HEK293 (cell line): Measurements from ENCODE around the gene NECTIN2.

Experiments
- CTCF ChIA-PET: fragments of 350-600 bp; formaldehyde crosslinking; extraction: SDS; loops from one replicate; lab custom pipeline; 2021; ENCODE audit warnings: antibody characterized with exemption; lab: Yijun Ruan, JAX
- POLR2A ChIA-PET: fragments of 300-600 bp; formaldehyde crosslinking; extraction: SDS; loops from one replicate; lab custom pipeline; 2020; ENCODE audit warnings: antibody characterized with exemption, inconsistent platforms; lab: Yijun Ruan, JAX
- H3K27ac ChIP-seq: fragments of 200-500 bp; sonication (Bioruptor generic); 2 replicates; pipeline ENCODE4 v1.5.1; 2014; ENCODE audit warnings: low read depth, low read length, control low read depth, inconsistent platforms; ENCODE audit errors: extremely low read depth
- H3K36me3 ChIP-seq, 2 experiments: fragments of 200-500 bp in 1 of 2; sonication (Bioruptor generic) in 1 of 2; 1 replicate in 1 of 2; 2 replicates in 1 of 2; pipeline ENCODE4 v1.5.1; 2014 to 2017; ENCODE audit warnings: inconsistent platforms in 2 of 2, low read length in 2 of 2; ENCODE audit not compliant: control insufficient read depth in 2 of 2, insufficient read depth in 1 of 2
- H3K4me1 ChIP-seq: fragments of 200-500 bp; sonication (Bioruptor generic); 2 replicates; pipeline ENCODE4 v1.5.1; 2014; ENCODE audit warnings: mild to moderate bottlenecking, low read length, inconsistent platforms; ENCODE audit not compliant: control insufficient read depth, insufficient read depth
- H3K4me3 ChIP-seq: 2 replicates; pipeline ENCODE4 v1.5.1; 2011; ENCODE audit warnings: low read depth, mild to moderate bottlenecking, control low read depth, low read length, moderate library complexity
- H3K9me3 ChIP-seq: fragments of 200-500 bp; sonication (Bioruptor generic); 2 replicates; pipeline ENCODE4 v1.5.1; 2014; ENCODE audit warnings: low read depth, low read length, inconsistent platforms; ENCODE audit not compliant: control insufficient read depth, insufficient read depth
- MYNN ChIP-seq: fragments of 450-650 bp; formaldehyde crosslinking; IDR thresholded peaks from 2 replicates; pipeline ENCODE4 v1.5.1; 2016; ENCODE audit warnings: missing biosample characterization, missing genetic modification characterization, borderline replicate concordance
- PRDM1 ChIP-seq: fragments of 450-650 bp; formaldehyde crosslinking; IDR thresholded peaks from 2 replicates; pipeline ENCODE4; 2016; ENCODE audit warnings: missing biosample characterization, missing genetic modification characterization
- RBAK ChIP-seq: fragments of 450-650 bp; formaldehyde crosslinking; IDR thresholded peaks from 2 replicates; pipeline ENCODE4 v1.5.1; 2016; ENCODE audit warnings: missing biosample characterization, missing genetic modification characterization
- SALL2 ChIP-seq: fragments of 450-650 bp; formaldehyde crosslinking; IDR thresholded peaks from 2 replicates; pipeline ENCODE4 v1.5.0; 2017; ENCODE audit warnings: missing biosample characterization, mild to moderate bottlenecking, missing genetic modification characterization, borderline replicate concordance
- SCRT2 ChIP-seq: fragments of 450-650 bp; formaldehyde crosslinking; IDR thresholded peaks from 2 replicates; pipeline ENCODE4 v1.5.1; 2016; ENCODE audit warnings: missing biosample characterization, missing genetic modification characterization
- WT1 ChIP-seq: fragments of 450-650 bp; formaldehyde crosslinking; IDR thresholded peaks from 2 replicates; pipeline ENCODE4 v1.5.1; 2016; ENCODE audit warnings: missing biosample characterization, missing genetic modification characterization
- ZBTB48 ChIP-seq: fragments of 450-650 bp; formaldehyde crosslinking; IDR thresholded peaks from 2 replicates; pipeline ENCODE4 v1.5.1; 2016; ENCODE audit warnings: missing biosample characterization, missing genetic modification characterization
- ZIC2 ChIP-seq: fragments of 450-650 bp; formaldehyde crosslinking; IDR thresholded peaks from 2 replicates; pipeline ENCODE4 v1.5.1; 2016; ENCODE audit warnings: missing biosample characterization, missing genetic modification characterization
- ZNF121 ChIP-seq: fragments of 450-650 bp; formaldehyde crosslinking; IDR thresholded peaks from 2 replicates; pipeline ENCODE4 v1.5.1; 2016; ENCODE audit warnings: missing biosample characterization, missing genetic modification characterization
- ZNF248 ChIP-seq: fragments of 450-650 bp; formaldehyde crosslinking; IDR thresholded peaks from 2 replicates; pipeline ENCODE4 v1.5.1; 2017; ENCODE audit warnings: missing biosample characterization, missing genetic modification characterization
- ZNF350 ChIP-seq: fragments of 450-650 bp; formaldehyde crosslinking; IDR thresholded peaks from 2 replicates; pipeline ENCODE4 v1.5.0; 2017; ENCODE audit warnings: missing biosample characterization, mild to moderate bottlenecking, missing genetic modification characterization
- ZNF560 ChIP-seq: fragments of 450-650 bp; formaldehyde crosslinking; IDR thresholded peaks from 2 replicates; pipeline ENCODE4 v1.5.1; 2017; ENCODE audit warnings: missing biosample characterization, missing genetic modification characterization, borderline replicate concordance
- ZNF596 ChIP-seq: fragments of 450-650 bp; IDR thresholded peaks from 2 replicates; pipeline ENCODE4 v1.5.0; 2018; ENCODE audit warnings: missing biosample characterization, mild to moderate bottlenecking, missing genetic modification characterization, moderate library complexity
- ZNF623 ChIP-seq: fragments of 450-650 bp; formaldehyde crosslinking; IDR thresholded peaks from 2 replicates; pipeline ENCODE4 v1.5.1; 2016; ENCODE audit warnings: missing biosample characterization, missing genetic modification characterization
- TF ChIP-seq, protein P1 (sequence below): fragments of 450-650 bp; formaldehyde crosslinking; IDR thresholded peaks from 2 replicates; pipeline ENCODE4 v1.5.1; 2016; ENCODE audit warnings: missing biosample characterization, missing genetic modification characterization
- TF ChIP-seq, protein P2 (sequence below): fragments of 450-650 bp; formaldehyde crosslinking; IDR thresholded peaks from 2 replicates; pipeline ENCODE4 v1.5.1; 2017; ENCODE audit warnings: missing biosample characterization, missing genetic modification characterization
- TF ChIP-seq, protein P3 (sequence below): fragments of 450-650 bp; formaldehyde crosslinking; IDR thresholded peaks from 2 replicates; pipeline ENCODE4 v1.5.1; 2016; ENCODE audit warnings: missing biosample characterization, missing genetic modification characterization
- TF ChIP-seq, protein P4 (sequence below): fragments of 450-650 bp; formaldehyde crosslinking; conservative IDR thresholded peaks from 2 replicates; pipeline ENCODE4 v1.5.1; 2016; ENCODE audit warnings: low read depth, missing biosample characterization, missing genetic modification characterization
- TF ChIP-seq, protein P5 (sequence below): fragments of 450-650 bp; formaldehyde crosslinking; IDR thresholded peaks from 2 replicates; pipeline ENCODE4 v1.5.1; 2016; ENCODE audit warnings: missing biosample characterization, missing genetic modification characterization

Gene NECTIN2

DNA sequence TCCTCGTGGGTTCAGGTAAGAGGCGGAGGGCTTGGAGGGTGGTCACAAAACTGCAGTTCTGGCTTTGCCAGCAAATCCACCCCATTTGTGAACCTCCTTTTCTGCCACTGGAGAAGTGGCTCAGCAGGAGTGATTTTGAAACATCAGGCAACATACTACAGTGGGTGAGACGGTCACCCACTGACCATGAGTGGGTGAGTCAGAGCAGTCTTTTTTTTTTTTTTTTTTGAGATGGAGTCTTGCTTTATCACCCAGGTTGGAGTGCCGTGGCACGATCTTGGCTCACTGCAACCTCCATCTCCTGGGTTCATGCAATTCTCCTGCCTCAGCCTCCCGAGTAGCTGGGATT, 47.9 kb downstream of the NECTIN2 start:
- Histone ChIP-seq H3K4me1 (peaks cover 6% of the 10 kb centered on the region), H3K9me3 (no peaks in the 10 kb centered on the region), H3K4me3 (no peak overlapping the region), H3K27ac (no peak overlapping the region)
- ChIA-PET CTCF (interaction anchor here (0.6 to 2.7 kb wide), 4 partner anchors 11 to 1431 kb away, joined by 3 to 17 read pairs (median 5); partner anchors contain the start of genes APOE and NECTIN2), POLR2A (interaction anchor here (0.6 kb wide), 1 partner anchor 176 kb away, joined by 3 read pairs; no protein-coding TSS in a partner anchor)
- TF ChIP-seq ZIC2 (no peak), ZNF623 (tag by site-specific recombination) (no peak), ZNF121 (tag by site-specific recombination) (no peak), PRDM1 (tag by site-specific recombination) (no peak)
- TF ChIP-seq, protein P1, sequence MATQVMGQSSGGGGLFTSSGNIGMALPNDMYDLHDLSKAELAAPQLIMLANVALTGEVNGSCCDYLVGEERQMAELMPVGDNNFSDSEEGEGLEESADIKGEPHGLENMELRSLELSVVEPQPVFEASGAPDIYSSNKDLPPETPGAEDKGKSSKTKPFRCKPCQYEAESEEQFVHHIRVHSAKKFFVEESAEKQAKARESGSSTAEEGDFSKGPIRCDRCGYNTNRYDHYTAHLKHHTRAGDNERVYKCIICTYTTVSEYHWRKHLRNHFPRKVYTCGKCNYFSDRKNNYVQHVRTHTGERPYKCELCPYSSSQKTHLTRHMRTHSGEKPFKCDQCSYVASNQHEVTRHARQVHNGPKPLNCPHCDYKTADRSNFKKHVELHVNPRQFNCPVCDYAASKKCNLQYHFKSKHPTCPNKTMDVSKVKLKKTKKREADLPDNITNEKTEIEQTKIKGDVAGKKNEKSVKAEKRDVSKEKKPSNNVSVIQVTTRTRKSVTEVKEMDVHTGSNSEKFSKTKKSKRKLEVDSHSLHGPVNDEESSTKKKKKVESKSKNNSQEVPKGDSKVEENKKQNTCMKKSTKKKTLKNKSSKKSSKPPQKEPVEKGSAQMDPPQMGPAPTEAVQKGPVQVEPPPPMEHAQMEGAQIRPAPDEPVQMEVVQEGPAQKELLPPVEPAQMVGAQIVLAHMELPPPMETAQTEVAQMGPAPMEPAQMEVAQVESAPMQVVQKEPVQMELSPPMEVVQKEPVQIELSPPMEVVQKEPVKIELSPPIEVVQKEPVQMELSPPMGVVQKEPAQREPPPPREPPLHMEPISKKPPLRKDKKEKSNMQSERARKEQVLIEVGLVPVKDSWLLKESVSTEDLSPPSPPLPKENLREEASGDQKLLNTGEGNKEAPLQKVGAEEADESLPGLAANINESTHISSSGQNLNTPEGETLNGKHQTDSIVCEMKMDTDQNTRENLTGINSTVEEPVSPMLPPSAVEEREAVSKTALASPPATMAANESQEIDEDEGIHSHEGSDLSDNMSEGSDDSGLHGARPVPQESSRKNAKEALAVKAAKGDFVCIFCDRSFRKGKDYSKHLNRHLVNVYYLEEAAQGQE: no peak
- TF ChIP-seq, protein P2, sequence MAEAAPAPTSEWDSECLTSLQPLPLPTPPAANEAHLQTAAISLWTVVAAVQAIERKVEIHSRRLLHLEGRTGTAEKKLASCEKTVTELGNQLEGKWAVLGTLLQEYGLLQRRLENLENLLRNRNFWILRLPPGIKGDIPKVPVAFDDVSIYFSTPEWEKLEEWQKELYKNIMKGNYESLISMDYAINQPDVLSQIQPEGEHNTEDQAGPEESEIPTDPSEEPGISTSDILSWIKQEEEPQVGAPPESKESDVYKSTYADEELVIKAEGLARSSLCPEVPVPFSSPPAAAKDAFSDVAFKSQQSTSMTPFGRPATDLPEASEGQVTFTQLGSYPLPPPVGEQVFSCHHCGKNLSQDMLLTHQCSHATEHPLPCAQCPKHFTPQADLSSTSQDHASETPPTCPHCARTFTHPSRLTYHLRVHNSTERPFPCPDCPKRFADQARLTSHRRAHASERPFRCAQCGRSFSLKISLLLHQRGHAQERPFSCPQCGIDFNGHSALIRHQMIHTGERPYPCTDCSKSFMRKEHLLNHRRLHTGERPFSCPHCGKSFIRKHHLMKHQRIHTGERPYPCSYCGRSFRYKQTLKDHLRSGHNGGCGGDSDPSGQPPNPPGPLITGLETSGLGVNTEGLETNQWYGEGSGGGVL (tag by site-specific recombination): no peak
- TF ChIP-seq, protein P3, sequence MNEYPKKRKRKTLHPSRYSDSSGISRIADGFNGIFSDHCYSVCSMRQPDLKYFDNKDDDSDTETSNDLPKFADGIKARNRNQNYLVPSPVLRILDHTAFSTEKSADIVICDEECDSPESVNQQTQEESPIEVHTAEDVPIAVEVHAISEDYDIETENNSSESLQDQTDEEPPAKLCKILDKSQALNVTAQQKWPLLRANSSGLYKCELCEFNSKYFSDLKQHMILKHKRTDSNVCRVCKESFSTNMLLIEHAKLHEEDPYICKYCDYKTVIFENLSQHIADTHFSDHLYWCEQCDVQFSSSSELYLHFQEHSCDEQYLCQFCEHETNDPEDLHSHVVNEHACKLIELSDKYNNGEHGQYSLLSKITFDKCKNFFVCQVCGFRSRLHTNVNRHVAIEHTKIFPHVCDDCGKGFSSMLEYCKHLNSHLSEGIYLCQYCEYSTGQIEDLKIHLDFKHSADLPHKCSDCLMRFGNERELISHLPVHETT (tag by site-specific recombination): no peak
- TF ChIP-seq, all 188 proteins: peak for 0
- peaks cover 46 to 63% of the 10 kb centered on the region in 2 experiments for H3K36me3 ChIP-seq

DNA sequence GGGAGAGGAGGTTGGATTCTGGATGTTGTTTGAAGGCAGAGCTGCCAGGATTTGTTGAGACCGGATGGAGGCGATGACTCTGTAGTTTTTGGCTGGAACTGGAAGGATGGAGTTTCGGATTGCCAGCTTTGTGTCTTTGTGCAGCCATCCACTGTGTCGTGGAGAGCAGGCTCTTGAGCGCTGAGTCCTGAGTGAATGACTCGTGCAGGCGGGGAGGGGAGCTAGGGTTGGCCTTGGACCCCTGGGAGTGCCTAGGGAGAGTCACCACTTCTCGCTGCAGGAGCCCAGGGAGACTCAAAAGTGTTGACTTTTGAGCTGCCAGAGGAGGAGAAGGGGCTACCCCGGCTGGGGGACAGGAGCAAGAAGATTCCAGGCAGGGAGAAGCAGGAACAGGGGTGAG, 48.8 kb downstream of the NECTIN2 start:
- CTCF ChIA-PET: interaction anchor here (0.6 to 2.7 kb wide), 5 partner anchors 10 to 1432 kb away, joined by 3 to 17 read pairs (median 6); partner anchors contain the start of genes APOE and NECTIN2
- H3K36me3 ChIP-seq: peaks cover 55 to 71% of the 10 kb centered on the region in 2 experiments

More for the DNA sequence above, 48.8 kb downstream of the NECTIN2 start:
- POLR2A ChIA-PET: interaction anchor here (1.2 kb wide), 1 partner anchor 145 kb away, joined by 7 read pairs; no protein-coding TSS in a partner anchor
- no peak overlapping the region for H3K4me3 ChIP-seq
- no peak for TF ChIP-seq SCRT2 (tag by site-specific recombination)
- no peak for TF ChIP-seq ZNF248 (tag by site-specific recombination)
- TF ChIP-seq ZNF350: no peak
- TF ChIP-seq ZNF560 (tag by site-specific recombination): no peak
- TF ChIP-seq, protein P4, sequence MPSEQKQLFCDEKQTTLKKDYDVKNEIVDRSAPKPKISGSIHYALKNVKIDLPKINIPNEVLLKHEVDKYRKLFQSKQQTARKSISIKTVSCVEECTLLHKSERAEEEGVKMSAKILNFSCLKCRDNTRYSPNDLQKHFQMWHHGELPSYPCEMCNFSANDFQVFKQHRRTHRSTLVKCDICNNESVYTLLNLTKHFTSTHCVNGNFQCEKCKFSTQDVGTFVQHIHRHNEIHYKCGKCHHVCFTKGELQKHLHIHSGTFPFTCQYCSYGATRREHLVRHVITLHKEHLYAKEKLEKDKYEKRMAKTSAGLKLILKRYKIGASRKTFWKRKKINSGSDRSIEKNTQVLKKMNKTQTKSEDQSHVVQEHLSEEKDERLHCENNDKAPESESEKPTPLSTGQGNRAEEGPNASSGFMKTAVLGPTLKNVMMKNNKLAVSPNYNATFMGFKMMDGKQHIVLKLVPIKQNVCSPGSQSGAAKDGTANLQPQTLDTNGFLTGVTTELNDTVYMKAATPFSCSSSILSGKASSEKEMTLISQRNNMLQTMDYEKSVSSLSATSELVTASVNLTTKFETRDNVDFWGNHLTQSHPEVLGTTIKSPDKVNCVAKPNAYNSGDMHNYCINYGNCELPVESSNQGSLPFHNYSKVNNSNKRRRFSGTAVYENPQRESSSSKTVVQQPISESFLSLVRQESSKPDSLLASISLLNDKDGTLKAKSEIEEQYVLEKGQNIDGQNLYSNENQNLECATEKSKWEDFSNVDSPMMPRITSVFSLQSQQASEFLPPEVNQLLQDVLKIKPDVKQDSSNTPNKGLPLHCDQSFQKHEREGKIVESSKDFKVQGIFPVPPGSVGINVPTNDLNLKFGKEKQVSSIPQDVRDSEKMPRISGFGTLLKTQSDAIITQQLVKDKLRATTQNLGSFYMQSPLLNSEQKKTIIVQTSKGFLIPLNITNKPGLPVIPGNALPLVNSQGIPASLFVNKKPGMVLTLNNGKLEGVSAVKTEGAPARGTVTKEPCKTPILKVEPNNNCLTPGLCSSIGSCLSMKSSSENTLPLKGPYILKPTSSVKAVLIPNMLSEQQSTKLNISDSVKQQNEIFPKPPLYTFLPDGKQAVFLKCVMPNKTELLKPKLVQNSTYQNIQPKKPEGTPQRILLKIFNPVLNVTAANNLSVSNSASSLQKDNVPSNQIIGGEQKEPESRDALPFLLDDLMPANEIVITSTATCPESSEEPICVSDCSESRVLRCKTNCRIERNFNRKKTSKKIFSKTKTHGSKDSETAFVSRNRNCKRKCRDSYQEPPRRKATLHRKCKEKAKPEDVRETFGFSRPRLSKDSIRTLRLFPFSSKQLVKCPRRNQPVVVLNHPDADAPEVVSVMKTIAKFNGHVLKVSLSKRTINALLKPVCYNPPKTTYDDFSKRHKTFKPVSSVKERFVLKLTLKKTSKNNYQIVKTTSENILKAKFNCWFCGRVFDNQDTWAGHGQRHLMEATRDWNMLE (tag by site-specific recombination): no peak
- no peak for TF ChIP-seq ZNF596 (tag by site-specific recombination)
- no peak for TF ChIP-seq MYNN
- no peak for TF ChIP-seq WT1 (tag by site-specific recombination)
- no peak for TF ChIP-seq SALL2 (tag by site-specific recombination)
- TF ChIP-seq, protein P5, sequence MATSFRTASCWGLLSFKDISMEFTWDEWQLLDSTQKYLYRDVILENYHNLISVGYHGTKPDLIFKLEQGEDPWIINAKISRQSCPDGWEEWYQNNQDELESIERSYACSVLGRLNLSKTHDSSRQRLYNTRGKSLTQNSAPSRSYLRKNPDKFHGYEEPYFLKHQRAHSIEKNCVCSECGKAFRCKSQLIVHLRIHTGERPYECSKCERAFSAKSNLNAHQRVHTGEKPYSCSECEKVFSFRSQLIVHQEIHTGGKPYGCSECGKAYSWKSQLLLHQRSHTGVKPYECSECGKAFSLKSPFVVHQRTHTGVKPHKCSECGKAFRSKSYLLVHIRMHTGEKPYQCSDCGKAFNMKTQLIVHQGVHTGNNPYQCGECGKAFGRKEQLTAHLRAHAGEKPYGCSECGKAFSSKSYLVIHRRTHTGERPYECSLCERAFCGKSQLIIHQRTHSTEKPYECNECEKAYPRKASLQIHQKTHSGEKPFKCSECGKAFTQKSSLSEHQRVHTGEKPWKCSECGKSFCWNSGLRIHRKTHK (tag by site-specific recombination): no peak
- TF ChIP-seq RBAK: no peak
- no peak for TF ChIP-seq ZBTB48 (tag by site-specific recombination)
- no peak overlapping the region for H3K27ac ChIP-seq
- H3K9me3 ChIP-seq: no peaks in the 10 kb centered on the region
- H3K4me1 ChIP-seq: peaks cover 2% of the 10 kb centered on the region; the same call in 1 of the 2 replicates
